ENCODE measurements around the gene ALX1.
"Not testable (repeated sequence)": the region's sequence is repeated elsewhere in the genome, so short reads cannot be mapped to it uniquely, and the experiment has no call there.

Gene ALX1

DNA sequence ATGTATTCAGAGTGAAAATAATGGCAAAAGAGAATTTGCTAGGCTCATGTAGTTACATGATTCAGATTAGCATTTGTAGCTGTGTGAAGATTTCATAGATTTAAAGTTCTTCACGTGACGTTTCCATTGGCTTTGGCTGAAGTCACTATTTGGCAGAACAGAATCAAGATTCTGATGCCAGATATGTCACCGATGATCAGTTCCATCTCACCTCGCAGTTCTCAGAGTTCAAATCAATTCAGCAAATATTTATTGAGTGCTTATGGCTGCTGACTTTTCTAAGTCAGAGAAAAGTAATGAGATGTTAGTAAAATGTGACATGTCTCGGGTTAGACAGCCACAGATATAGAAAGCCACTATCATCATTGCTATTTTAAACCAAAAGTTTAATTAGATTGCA, 28.4 kb downstream of the ALX1 start:
- no peak for DNase-seq

DNA sequence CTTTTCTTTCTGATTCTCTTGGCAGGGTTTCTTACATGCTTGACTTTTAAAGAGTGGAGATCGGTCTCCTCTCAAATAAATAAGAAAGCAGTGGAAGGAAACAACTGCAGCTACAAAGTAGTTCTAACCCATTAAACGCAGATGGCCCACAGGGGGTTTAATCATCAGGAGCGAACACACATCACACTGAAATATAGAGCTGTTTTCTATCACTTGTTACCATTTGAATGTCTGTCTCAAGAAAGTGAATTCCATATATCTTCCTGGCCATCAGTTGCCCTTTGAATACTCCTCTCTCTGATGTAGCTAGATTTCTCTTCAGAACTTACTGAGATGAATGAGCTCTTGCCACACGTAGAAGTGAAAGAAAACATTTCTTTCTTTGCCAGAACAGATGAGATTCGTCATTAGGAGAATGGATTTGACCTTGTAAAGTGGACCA, 29.1 kb downstream of the ALX1 start:
- no peak for DNase-seq

DNA sequence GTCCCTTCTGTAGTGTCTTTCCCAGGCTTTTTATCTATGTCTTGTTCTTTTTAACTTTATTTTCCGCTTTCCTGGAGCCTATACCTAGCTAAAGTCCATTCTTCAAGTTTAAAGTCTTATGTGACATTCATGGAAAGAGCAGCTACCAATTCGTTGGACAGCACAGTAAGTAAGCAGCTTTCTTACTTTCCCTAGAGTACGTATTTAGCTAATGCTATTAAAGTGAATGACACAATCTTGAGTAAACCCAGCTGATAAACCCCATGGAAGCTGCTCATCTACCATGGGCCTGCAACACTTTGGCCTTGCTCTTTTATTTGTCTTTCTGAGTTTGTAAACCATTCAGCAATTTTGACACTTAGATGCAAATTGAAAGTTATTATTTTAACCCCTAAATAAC, 30.0 kb downstream of the ALX1 start:
- DNase-seq: no peak

DNA sequence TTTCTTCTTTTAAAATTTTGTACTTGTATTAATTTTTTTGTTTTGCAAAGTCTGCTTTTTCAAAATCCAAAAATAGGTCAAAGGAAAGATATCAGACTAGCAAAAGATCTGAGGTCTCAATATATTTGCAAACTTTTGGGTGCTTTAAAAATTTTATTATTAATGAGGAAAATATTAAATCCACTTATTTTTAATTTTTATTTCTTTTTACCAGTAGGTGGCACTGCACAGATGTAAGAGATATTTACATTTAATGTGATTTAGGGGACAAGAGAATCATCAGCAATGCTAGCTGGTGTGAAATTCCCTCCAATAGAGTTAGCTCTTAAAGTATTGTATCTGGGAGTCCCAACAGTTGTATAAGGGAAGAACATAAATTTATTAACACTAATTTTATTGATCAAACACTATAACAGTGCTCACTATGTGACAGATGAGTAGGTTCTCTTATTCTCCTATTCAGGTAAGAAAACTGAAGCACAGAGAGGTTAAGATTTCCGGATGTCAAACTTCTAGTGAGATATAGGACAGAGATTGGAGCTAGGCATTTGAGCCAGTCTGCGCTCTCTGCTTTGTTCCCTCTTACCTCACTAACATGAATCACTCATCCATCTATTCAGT, 30.5 kb downstream of the ALX1 start:
- no peak for DNase-seq

DNA sequence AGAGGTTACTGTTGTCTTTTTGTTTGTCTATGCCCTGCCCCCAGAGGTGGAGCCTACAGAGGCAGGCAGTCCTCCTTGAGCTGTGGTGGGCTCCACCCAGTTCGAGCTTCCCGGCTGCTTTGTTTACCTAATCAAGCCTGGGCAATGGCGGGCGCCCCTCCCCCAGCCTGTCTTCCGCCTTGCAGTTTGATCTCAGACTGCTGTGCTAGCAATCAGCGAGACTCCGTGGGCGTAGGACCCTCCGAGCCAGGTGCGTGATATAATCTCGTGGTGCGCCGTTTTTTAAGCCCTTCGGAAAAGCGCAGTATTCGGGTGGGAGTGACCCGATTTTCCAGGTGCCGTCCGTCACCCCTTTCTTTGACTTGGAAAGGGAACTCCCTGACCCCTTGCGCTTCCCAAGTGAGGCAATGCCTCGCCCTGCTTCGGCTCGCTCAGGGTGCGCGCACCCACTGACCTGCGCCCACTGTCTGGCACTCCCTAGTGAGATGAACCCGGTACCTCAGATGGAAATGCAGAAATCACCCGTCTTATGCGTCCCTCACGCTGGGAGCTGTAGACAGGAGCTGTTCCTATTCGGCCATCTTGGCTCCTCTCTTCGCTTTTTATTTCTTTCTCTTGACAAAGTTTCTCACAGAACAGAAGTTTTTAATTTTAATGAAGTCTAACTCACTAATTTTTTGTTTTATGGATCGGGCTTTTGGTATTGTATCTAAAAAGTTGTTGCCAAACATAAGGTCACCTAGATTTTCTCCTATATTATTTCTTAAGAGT, 38.0 kb downstream of the ALX1 start:
- not testable (repeated sequence) for DNase-seq

DNA sequence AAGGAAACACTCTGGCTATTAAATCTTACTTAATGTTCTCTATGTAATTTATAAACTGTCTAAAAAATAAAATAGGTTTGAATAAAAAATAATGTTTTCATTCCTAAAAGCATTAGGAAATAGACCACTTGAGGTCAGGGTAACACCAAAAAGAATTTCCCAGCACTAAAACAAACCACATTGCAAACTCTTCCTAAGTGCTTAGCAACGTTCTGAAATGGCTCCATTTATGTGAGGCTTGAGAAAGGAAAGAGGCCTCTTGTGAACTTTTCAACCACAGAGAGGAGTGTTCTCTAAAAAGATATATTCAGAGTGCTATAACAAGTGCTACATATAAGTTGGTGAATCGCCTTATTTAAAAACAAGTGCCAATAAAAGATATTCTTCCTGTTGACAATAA, 42.7 kb downstream of the ALX1 start:
- no peak for DNase-seq

DNA sequence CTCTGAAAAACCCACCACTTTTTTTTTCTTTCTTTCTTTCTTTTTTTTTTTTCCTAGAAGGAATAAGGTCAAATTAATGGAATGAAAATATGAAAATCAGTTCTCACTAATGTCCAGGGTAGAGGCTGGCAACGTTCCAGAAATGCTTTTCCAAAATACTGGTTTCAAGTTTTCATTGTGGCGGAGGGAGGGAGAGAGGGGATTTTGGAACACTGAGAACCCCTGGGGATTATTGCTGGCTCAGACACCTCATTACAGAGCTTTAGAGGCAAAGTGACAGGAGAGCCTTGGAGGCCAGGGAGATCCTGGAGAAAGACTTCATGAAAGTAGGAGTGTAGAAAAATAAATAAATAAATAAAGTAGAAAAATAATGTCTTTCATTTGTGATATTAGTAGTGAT, 45.4 kb downstream of the ALX1 start:
- DNase-seq: no peak

DNA sequence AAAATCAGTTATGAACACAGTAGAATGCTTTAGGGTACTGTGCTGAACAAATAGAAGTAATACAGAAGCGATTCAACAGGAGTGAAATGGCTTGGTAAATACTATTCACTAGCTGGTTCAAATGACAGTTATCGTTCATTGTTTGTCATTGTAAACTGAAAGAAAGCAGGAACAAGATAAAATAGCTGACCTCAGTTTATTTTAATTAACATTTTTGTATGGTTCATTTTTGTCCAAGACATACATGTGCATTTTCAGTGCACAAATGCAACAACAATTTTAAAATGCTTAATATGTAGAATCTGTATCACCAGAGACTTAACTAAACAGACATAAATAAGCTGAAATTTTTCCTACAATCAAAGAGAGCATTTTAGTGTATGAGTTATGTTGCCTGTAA, 49.9 kb downstream of the ALX1 start:
- DNase-seq: no peak

DNA sequence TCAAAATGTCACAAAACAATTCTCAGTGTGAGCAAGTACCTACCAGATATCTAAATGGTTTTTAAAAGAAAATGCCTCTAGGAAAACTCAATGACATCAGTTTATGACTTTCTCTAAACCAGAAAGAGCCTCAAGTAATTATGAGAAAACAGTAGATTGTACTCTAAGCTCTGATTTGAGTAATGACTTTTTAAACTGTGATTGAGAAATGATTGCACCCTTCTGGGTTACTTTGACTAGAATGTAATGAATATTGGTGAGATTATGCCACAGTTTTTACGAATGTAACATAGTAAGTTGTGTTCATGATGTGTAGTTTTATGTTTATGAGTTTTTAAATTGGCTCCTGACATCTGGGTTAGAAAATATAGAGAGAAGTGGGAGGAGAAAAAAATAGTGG, 68.8 kb downstream of the ALX1 start:
- DNase-seq: no peak

DNA sequence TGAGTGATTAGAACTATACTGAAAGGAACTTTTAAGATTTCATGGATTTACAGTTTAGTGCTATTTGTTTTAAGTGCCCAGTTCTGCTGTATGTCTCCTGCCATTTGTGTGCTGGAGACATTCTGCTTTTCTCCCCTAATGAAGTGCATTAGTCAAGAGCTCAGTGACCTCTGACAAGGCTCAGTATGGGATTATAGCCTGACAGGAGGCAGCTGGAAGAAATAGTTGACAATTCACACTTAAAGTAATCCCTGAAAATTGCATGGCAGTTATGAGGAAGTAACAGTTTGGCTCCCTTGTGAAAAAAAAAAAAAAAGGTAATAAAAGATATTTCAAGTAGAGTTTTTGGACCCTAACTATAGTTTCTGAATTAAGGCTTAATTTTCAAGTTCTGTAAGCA, 70.3 kb downstream of the ALX1 start:
- no peak for DNase-seq

Data from NCI-H226 (cell line).